Measurements from ENCODE around the gene ADAMTS2. TPM values are rescaled to one million over a fixed set of nuclear protein-coding genes. Genes with fewer than 3 reads are reported as not detected.

ADAMTS2 gene
- total and polyA plus RNA-seq, 2 donors (not counting 3 experiments of a cell fraction or from before 2014, with no cell fraction given), result not detected

DNA sequence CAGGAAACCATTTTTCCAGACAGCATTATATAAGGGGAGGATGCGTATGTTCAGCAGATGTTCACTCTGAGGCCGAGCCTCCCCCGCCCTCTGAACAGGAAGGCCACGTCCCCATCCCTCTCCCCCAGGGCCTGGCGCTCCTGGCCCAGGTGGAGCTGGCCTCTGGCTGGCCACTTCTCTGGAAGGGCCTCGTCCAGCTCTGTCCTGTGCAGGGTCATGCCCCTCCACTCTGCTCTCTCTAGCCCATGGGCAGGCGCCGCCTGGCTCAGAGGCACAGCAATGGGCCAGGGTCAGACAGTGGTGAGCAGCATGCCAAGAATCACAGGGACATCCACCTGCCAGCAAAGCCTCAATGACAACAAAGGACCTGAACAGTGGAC lies 34.2 kb downstream of the ADAMTS2 start:
- no peak overlapping the region for H3K9ac ChIP-seq (replicated peaks; ENCODE audit: extremely low read depth, insufficient read depth, low read length)

DNA sequence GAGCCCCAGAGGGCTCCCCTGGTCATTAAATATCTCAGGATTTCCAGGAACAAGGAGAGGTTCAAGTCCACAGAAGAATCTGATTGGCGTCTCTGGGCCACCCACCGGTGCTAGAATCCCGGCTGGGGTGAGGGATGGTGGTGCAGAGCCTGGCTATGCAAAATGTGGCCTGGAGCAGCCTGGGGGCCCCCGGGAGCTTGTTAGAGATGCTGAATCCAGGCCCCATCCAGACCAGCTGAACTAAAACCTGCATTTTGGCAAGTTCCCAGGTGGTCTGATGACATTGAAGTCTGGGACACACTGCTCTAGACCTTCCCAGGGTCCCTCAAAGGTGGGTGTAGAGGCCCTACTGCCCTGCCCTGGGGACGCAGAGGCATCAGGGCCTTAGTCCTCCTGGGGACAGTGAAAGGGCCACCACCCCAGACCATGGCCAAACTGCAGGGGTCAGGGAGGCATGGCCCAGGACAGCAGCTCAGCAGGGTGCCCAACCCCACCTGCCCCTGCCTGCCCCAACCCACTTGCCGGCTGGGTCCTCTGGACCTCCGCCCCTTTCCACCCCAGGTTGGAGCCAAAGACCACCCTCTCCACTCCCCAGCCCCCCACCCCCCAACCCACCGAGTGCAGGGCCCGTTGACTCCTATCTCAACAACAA lies 34.7 kb downstream of the ADAMTS2 start:
- H3K9ac ChIP-seq (replicated peaks; ENCODE audit: extremely low read depth, insufficient read depth, low read length), result no peak overlapping the region
- H3K4me3 ChIP-seq (replicated peaks in 1 of 3; ENCODE audit: insufficient read depth in 1 of 3, low read depth in 1 of 3, low read length in 3 of 3), result no peak overlapping the region
- no peaks in the 10 kb centered on the region for H3K79me2 ChIP-seq (ENCODE audit: control insufficient read depth, insufficient read depth, low read length)
- no peak for FAIRE-seq
- peaks cover 2% of the 10 kb centered on the region for H3K9me3 ChIP-seq (replicated peaks; ENCODE audit: control insufficient read depth, insufficient read depth, low read length)
- CTCF ChIA-PET, result no interaction called here
- no peaks in the 10 kb centered on the region for H3K36me3 ChIP-seq (ENCODE audit: control insufficient read depth in 2 of 2, extremely low read depth in 1 of 2, insufficient read depth in 2 of 2, low read length in 2 of 2)
- dilution Hi-C loops (cut with MboI; ENCODE audit: extremely low pct_ligation_motif_present, low sequenced_read_pairs), result no loop called here
- intact Hi-C loops (cut with micrococcal nuclease), result no loop called here
- H3K9me1 ChIP-seq (replicated peaks; ENCODE audit: control insufficient read depth, extremely low read depth, insufficient read depth, low read length), result no peaks in the 10 kb centered on the region
- no peak for TF ChIP-seq JUN (IDR thresholded peaks at IDR 0.05; ENCODE audit: borderline replicate concordance, insufficient read depth, insufficient read length, low read depth)
- no peak for TF ChIP-seq POLR2AphosphoS5 (IDR thresholded peaks at IDR 0.05; ENCODE audit: insufficient read depth, low read depth, low read length)
- TF ChIP-seq MAX (IDR thresholded peaks at IDR 0.05; ENCODE audit: insufficient read depth, insufficient read length), result no peak
- TF ChIP-seq CTCF (IDR thresholded peaks at IDR 0.05; ENCODE audit: extremely low read depth in 1 of 2, insufficient read depth in 1 of 2, low read depth in 1 of 2, low read length in 2 of 2), result no peak
- no peak for TF ChIP-seq FOS (IDR thresholded peaks at IDR 0.05; ENCODE audit: borderline replicate concordance, insufficient read depth, low read length)
- no peak for TF ChIP-seq GATA2 (IDR thresholded peaks at IDR 0.05; ENCODE audit: insufficient read depth, insufficient read length, low read depth, low read length)
- TF ChIP-seq EZH2 (IDR thresholded peaks at IDR 0.05; ENCODE audit: borderline replicate concordance, low read depth, low read length, severe bottlenecking), result no peak
- TF ChIP-seq MYC (IDR thresholded peaks at IDR 0.05; ENCODE audit: low read depth, low read length), result no peak
- no peak for TF ChIP-seq POLR2A (IDR thresholded peaks at IDR 0.05; ENCODE audit: low read depth, low read length)
- H3K4me2 ChIP-seq (ENCODE audit: insufficient read depth, low read length), result no peak overlapping the region
- H3K27me3 ChIP-seq (ENCODE audit: control insufficient read depth in 2 of 2, insufficient read depth in 2 of 2, low read length in 2 of 2), result no peaks in the 10 kb centered on the region
- H3K4me1 ChIP-seq (ENCODE audit: control insufficient read depth, extremely low read depth, insufficient read depth, low read length), result no peaks in the 10 kb centered on the region
- DNase-seq (ENCODE audit: low read depth, low spot score), result no peak
- no peak overlapping the region for H2AFZ ChIP-seq (ENCODE audit: low read depth, low read length)
- POLR2A ChIA-PET, result no interaction called here
- BruUV-seq (replicated peaks), result no TSS peak
- H4K20me1 ChIP-seq (replicated peaks; ENCODE audit: control insufficient read depth, extremely low read depth, insufficient read depth, low read length), result no peaks in the 10 kb centered on the region
- no peak overlapping the region for H3K27ac ChIP-seq (ENCODE audit: insufficient read depth, low read depth, low read length)

More for the DNA sequence above, 34.2 kb downstream of the ADAMTS2 start:
- H3K79me2 ChIP-seq (ENCODE audit: control insufficient read depth, insufficient read depth, low read length), result no peaks in the 10 kb centered on the region
- H3K9me1 ChIP-seq (replicated peaks; ENCODE audit: control insufficient read depth, extremely low read depth, insufficient read depth, low read length), result no peaks in the 10 kb centered on the region
- no peaks in the 10 kb centered on the region for H3K36me3 ChIP-seq (ENCODE audit: control insufficient read depth in 2 of 2, extremely low read depth in 1 of 2, insufficient read depth in 2 of 2, low read length in 2 of 2)
- DNase-seq (ENCODE audit: low read depth, low spot score), result no peak
- H3K27me3 ChIP-seq (ENCODE audit: control insufficient read depth in 2 of 2, insufficient read depth in 2 of 2, low read length in 2 of 2), result no peaks in the 10 kb centered on the region
- intact Hi-C loops (cut with micrococcal nuclease) (no loop called here), dilution Hi-C loops (cut with MboI; ENCODE audit: extremely low pct_ligation_motif_present, low sequenced_read_pairs) (no loop called here)
- H3K4me3 ChIP-seq (replicated peaks in 1 of 3; ENCODE audit: insufficient read depth in 1 of 3, low read depth in 1 of 3, low read length in 3 of 3), result no peak overlapping the region
- H2AFZ ChIP-seq (ENCODE audit: low read depth, low read length), result no peak overlapping the region
- no peak for TF ChIP-seq CTCF (IDR thresholded peaks at IDR 0.05; ENCODE audit: extremely low read depth in 1 of 2, insufficient read depth in 1 of 2, low read depth in 1 of 2, low read length in 2 of 2)
- H3K4me2 ChIP-seq (ENCODE audit: insufficient read depth, low read length), result no peak overlapping the region
- BruUV-seq (replicated peaks), result no TSS peak
- H3K4me1 ChIP-seq (ENCODE audit: control insufficient read depth, extremely low read depth, insufficient read depth, low read length), result no peaks in the 10 kb centered on the region
- H4K20me1 ChIP-seq (replicated peaks; ENCODE audit: control insufficient read depth, extremely low read depth, insufficient read depth, low read length), result no peaks in the 10 kb centered on the region
- no peak for FAIRE-seq
- H3K27ac ChIP-seq (ENCODE audit: insufficient read depth, low read depth, low read length), result no peak overlapping the region
- ChIA-PET POLR2A (no interaction called here), CTCF (no interaction called here)
- peaks cover 2% of the 10 kb centered on the region for H3K9me3 ChIP-seq (replicated peaks; ENCODE audit: control insufficient read depth, insufficient read depth, low read length)
